PFSK-1 (cell line): ENCODE data around the gene JPH2.

ENCODE experiments used
- FOXP2 ChIP-seq: optimal IDR thresholded peaks from 2 replicates; pipeline ENCODE3; 2011; ENCODE audit warnings: borderline replicate concordance, control low read depth, inconsistent platforms; ENCODE audit not compliant: insufficient read depth; ENCODE audit errors: extremely low read length, extremely low read depth
- POLR2AphosphoS5 ChIP-seq: IDR thresholded peaks from 2 replicates; pipeline ENCODE4 v1.6.1; 2012; ENCODE audit warnings: low read depth, mild to moderate bottlenecking, control low read depth, low read length, moderate library complexity
- REST ChIP-seq, 2 experiments: IDR thresholded peaks; 2 replicates each; pipeline versions ENCODE4 v1.6.1 to v1.8.0; 2011 to 2012; ENCODE audit warnings: low read depth in 2 of 2, low read length in 2 of 2, control low read depth in 1 of 2, inconsistent platforms in 1 of 2, mild to moderate bottlenecking in 1 of 2, moderate library complexity in 1 of 2; ENCODE audit not compliant: insufficient read depth in 1 of 2
- SIN3A ChIP-seq: IDR thresholded peaks from 2 replicates; pipeline ENCODE4 v1.6.1; 2012; ENCODE audit warnings: mild to moderate bottlenecking, low read length, moderate library complexity, borderline replicate concordance; ENCODE audit not compliant: insufficient read depth
- TAF1 ChIP-seq: IDR thresholded peaks from 2 replicates; pipeline ENCODE4 v1.6.1; 2012; ENCODE audit warnings: low read length, control low read depth, borderline replicate concordance; ENCODE audit not compliant: insufficient read depth

The JPH2 gene

GRCh38 chr20:44174996-44175765 is 11.8 kb downstream of the JPH2 start:
- no peak for TF ChIP-seq REST (IDR thresholded peaks at IDR 0.05; ENCODE audit: insufficient read depth in 1 of 2, low read depth in 2 of 2, low read length in 2 of 2)
- no peak for TF ChIP-seq SIN3A
- no peak for TF ChIP-seq TAF1
- TF ChIP-seq FOXP2 = no peak
- TF ChIP-seq POLR2AphosphoS5 = no peak

DNA sequence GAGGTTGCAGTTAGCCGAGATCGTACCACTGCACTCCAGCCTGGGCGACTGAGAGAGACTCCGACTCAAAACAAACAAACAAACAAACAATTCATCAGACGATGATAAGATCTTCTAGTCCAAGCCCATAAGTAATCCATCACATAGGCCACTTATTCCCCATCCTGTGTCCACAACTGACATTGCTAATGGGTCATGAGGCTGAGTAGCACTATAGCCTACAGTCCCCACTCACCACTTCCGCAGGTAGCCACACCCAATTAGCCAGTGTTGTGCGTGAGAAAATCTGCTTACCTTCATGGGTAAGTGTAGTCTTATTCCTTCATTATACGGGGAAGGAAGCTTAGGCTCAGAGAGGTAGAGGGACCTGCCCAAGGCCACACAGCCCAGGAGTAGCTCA is 13.1 kb downstream of the JPH2 start:
- TF ChIP-seq REST (IDR thresholded peaks at IDR 0.05; ENCODE audit: insufficient read depth in 1 of 2, low read depth in 2 of 2, low read length in 2 of 2) (no peak), FOXP2 (no peak), POLR2AphosphoS5 (no peak), SIN3A (no peak), TAF1 (no peak)

- TF ChIP-seq SIN3A = no peak
- no peak for TF ChIP-seq POLR2AphosphoS5
- TF ChIP-seq FOXP2 = no peak
- TF ChIP-seq REST (IDR thresholded peaks at IDR 0.05; ENCODE audit: insufficient read depth in 1 of 2, low read depth in 2 of 2, low read length in 2 of 2) = no peak
- no peak for TF ChIP-seq TAF1
Observed at GRCh38 chr20:44173116-44173515, 13.9 kb downstream of the JPH2 start.

DNA sequence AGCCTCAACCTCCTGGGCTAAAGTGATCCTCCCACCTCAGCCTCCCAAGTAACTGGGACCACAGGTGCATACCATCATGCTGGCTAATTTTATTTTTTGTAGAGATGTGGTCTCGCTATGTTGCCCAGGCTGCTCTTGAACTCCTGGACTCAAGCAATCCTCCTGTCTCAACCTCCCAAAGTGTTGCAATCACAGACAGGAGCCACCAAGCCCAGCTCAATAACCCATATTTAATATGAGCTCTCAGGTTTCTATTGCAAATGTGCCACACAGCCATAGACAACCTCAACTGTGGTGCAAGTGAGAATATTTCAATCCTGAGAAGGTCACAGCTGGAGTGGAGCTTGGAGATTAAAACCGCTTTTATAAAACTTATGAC is 14.4 kb downstream of the JPH2 start:
- no peak for TF ChIP-seq POLR2AphosphoS5
- no peak for TF ChIP-seq FOXP2
- TF ChIP-seq REST (IDR thresholded peaks at IDR 0.05; ENCODE audit: insufficient read depth in 1 of 2, low read depth in 2 of 2, low read length in 2 of 2) = no peak
- no peak for TF ChIP-seq SIN3A
- no peak for TF ChIP-seq TAF1
